HCT116 (cell line): ENCODE measurements around the gene FAM9A. TPM values are rescaled to one million over a fixed set of nuclear protein-coding genes. Genes with fewer than 3 reads are reported as not detected.

ENCODE experiments used
- ATAC-seq: fragments of 200-7000 bp; cut with Tn5 transposase; 2 replicates; pipeline ENCODE4 v1.9.1; 2020; ENCODE audit warnings: mild to moderate bottlenecking, moderate library complexity
- BruUV-seq: library from RNA; stranded (reverse); fragments of 400-500 nt; replicated peaks from 2 replicates; lab custom pipeline; 2021; lab: Mats Ljungman, UMichigan
- CTCF ChIA-PET: fragments of 300-600 bp; sonication (Branson Sonifier 250); formaldehyde crosslinking; loops from one replicate; lab custom pipeline; 2021; ENCODE audit warnings: antibody characterized with exemption; lab: Charles Lee
- POLR2A ChIA-PET: fragments of 300-600, 350-600 bp; sonication (Branson Sonifier 250); formaldehyde crosslinking; loops from one replicate; lab custom pipeline; 2021; ENCODE audit warnings: antibody characterized with exemption; lab: Charles Lee
- RAD21 ChIA-PET, 2 experiments: fragments of 300-600 bp; sonication (Branson Sonifier 250); formaldehyde crosslinking; loops; one replicate each; lab custom pipeline; 2023; ENCODE audit warnings: low total read pairs in 2 of 2; ENCODE audit not compliant: uncharacterized antibody in 2 of 2, unreplicated experiment in 2 of 2, low non-redundant PET in 1 of 2; lab: Charles Lee
- DNase-seq: peaks from one replicate; pipeline ENCODE4 v3.0.0-alpha.2; 2010; ENCODE audit warnings: low read depth, low spot score
- H2AFZ ChIP-seq: fragments of 200-600 bp; shearing (Covaris generic), sonication (generic); 2 replicates; pipeline ENCODE4 v1.6.1; 2017; ENCODE audit warnings: low read depth, mixed run types, mixed read lengths, antibody characterized with exemption, low read length; ENCODE audit not compliant: poor library complexity, severe bottlenecking
- H3K27ac ChIP-seq: 2 replicates; pipeline ENCODE4 v1.5.1; 2012; ENCODE audit warnings: low read depth, low read length
- H3K27me3 ChIP-seq: fragments of 200-600 bp; sonication (generic); 2 replicates; pipeline ENCODE4 v1.6.1; 2016; ENCODE audit warnings: mixed run types, low read length, mixed read lengths; ENCODE audit not compliant: insufficient read depth
- H3K36me3 ChIP-seq, 2 experiments: fragments of 200-500 bp in 1 of 2; fragments of 200-600 bp in 1 of 2; sonication (Bioruptor generic) in 1 of 2; sonication (generic) in 1 of 2; 2 replicates each; pipeline versions ENCODE4 v1.5.1 to v1.6.1; 2014 to 2016; ENCODE audit warnings: low read length in 2 of 2, inconsistent platforms in 1 of 2, mixed read lengths in 1 of 2, mixed run types in 1 of 2; ENCODE audit not compliant: insufficient read depth in 2 of 2, control insufficient read depth in 1 of 2
- H3K4me1 ChIP-seq, 2 experiments: fragments of 200-600 bp in 1 of 2; sonication (generic) in 1 of 2; 2 replicates each; pipeline versions ENCODE4 v1.5.1 to v1.6.1; 2012 to 2017; ENCODE audit warnings: low read length in 2 of 2, inconsistent platforms in 1 of 2, mild to moderate bottlenecking in 1 of 2, mixed read lengths in 1 of 2, mixed run types in 1 of 2, moderate library complexity in 1 of 2; ENCODE audit not compliant: insufficient read depth in 2 of 2, control insufficient read depth in 1 of 2
- H3K4me2 ChIP-seq: fragments of 200-600 bp; sonication (generic); 2 replicates; pipeline ENCODE4 v1.6.1; 2017; ENCODE audit warnings: mixed run types, low read length, mixed read lengths
- H3K4me3 ChIP-seq, 2 experiments: fragments of 200-600 bp in 1 of 2; sonication (generic) in 1 of 2; replicated peaks in 1 of 2; 2 replicates each; pipeline ENCODE4 v1.5.1; 2011 to 2016; ENCODE audit warnings: low read length in 2 of 2, control low read depth in 1 of 2, low read depth in 1 of 2, mild to moderate bottlenecking in 1 of 2, mixed read lengths in 1 of 2, mixed run types in 1 of 2
- H3K79me2 ChIP-seq: fragments of 200-600 bp; sonication (generic); 2 replicates; pipeline ENCODE4 v1.6.1; 2017; ENCODE audit warnings: mild to moderate bottlenecking, mixed run types, low read length, moderate library complexity, mixed read lengths; ENCODE audit not compliant: insufficient read depth
- H3K9ac ChIP-seq: fragments of 200-600 bp; sonication (generic); 2 replicates; pipeline ENCODE4 v1.6.1; 2016; ENCODE audit warnings: low read length, mixed read lengths
- H3K9me2 ChIP-seq: fragments of 200-600 bp; sonication (generic), shearing (Covaris generic); 2 replicates; pipeline ENCODE4 v1.6.1; 2017; ENCODE audit warnings: mixed run types, mild to moderate bottlenecking, moderate library complexity; ENCODE audit not compliant: insufficient read depth
- H3K9me3 ChIP-seq, 2 experiments: fragments of 200-500 bp in 1 of 2; fragments of 200-600 bp in 1 of 2; sonication (Bioruptor generic) in 1 of 2; sonication (generic) in 1 of 2; 2 replicates each; pipeline ENCODE4 v1.6.1; 2014 to 2017; ENCODE audit warnings: low read length in 2 of 2, mixed read lengths in 2 of 2, inconsistent platforms in 1 of 2, low read depth in 1 of 2, mild to moderate bottlenecking in 1 of 2, mixed run types in 1 of 2, moderate library complexity in 1 of 2; ENCODE audit not compliant: control insufficient read depth in 1 of 2, insufficient read depth in 1 of 2
- H4K20me1 ChIP-seq: fragments of 200-600 bp; sonication (generic), shearing (Covaris generic); 2 replicates; pipeline ENCODE4 v1.6.1; 2017; ENCODE audit warnings: mixed run types, mild to moderate bottlenecking, moderate library complexity; ENCODE audit not compliant: insufficient read depth
- ATF3 ChIP-seq: IDR thresholded peaks from 2 replicates; pipeline ENCODE4 v1.6.1; 2012
- CBX3 ChIP-seq: IDR thresholded peaks from 2 replicates; pipeline ENCODE4 v1.6.1; 2012; ENCODE audit warnings: low read depth
- EGR1 ChIP-seq: IDR thresholded peaks from 2 replicates; pipeline ENCODE4 v1.6.1; 2012; ENCODE audit warnings: low read depth
- EZH2 ChIP-seq: fragments of 200-600 bp; sonication (generic); IDR thresholded peaks from 2 replicates; pipeline ENCODE4 v1.6.1; 2017; ENCODE audit warnings: antibody characterized with exemption, mixed run types
- EZH2phosphoT487 ChIP-seq: fragments of 200-600 bp; IDR thresholded peaks from 2 replicates; pipeline ENCODE4 v1.6.1; 2018; ENCODE audit warnings: antibody characterized with exemption, borderline replicate concordance
- FOSL1 ChIP-seq: IDR thresholded peaks from 2 replicates; pipeline ENCODE4 v1.6.1; 2012; ENCODE audit warnings: low read depth
- JUND ChIP-seq: IDR thresholded peaks from 2 replicates; pipeline ENCODE4 v1.6.1; 2012
- MAX ChIP-seq: IDR thresholded peaks from 2 replicates; pipeline ENCODE4 v1.6.1; 2012
- POLR2A ChIP-seq: IDR thresholded peaks from 2 replicates; pipeline ENCODE4 v1.7.0; 2011; ENCODE audit warnings: borderline replicate concordance; ENCODE audit not compliant: insufficient read depth, insufficient read length; ENCODE audit errors: extremely low read depth
- POLR2AphosphoS5 ChIP-seq: IDR thresholded peaks from 2 replicates; pipeline ENCODE4 v1.6.1; 2011; ENCODE audit warnings: mild to moderate bottlenecking, low read depth, low read length, moderate library complexity
- RAD21 ChIP-seq: IDR thresholded peaks from 2 replicates; pipeline ENCODE4 v1.6.1; 2012; ENCODE audit warnings: low read depth, mild to moderate bottlenecking
- SIN3A ChIP-seq: IDR thresholded peaks from 2 replicates; pipeline ENCODE4 v1.6.1; 2012; ENCODE audit warnings: low read depth
- SRF ChIP-seq: IDR thresholded peaks from 2 replicates; pipeline ENCODE4 v1.6.1; 2012; ENCODE audit warnings: low read depth
- TCF7L2 ChIP-seq: IDR thresholded peaks from 2 replicates; pipeline ENCODE4 v1.7.0; 2011; ENCODE audit warnings: borderline replicate concordance, inconsistent platforms; ENCODE audit not compliant: insufficient read depth, insufficient read length; ENCODE audit errors: extremely low read depth
- YY1 ChIP-seq: IDR thresholded peaks from 2 replicates; pipeline ENCODE4 v1.6.1; 2011; ENCODE audit warnings: low read length, low read depth, moderate library complexity, mild to moderate bottlenecking; ENCODE audit not compliant: insufficient replicate concordance; ENCODE audit errors: extremely low read depth
- ZFX ChIP-seq: fragments of 450-650 bp; IDR thresholded peaks from 2 replicates; pipeline ENCODE4 v1.6.1; 2017
- ZNF274 ChIP-seq: fragments of 200-500 bp; sonication (Bioruptor generic); IDR thresholded peaks from 2 replicates; pipeline ENCODE4 v1.6.1; 2014; ENCODE audit warnings: mild to moderate bottlenecking, low read depth, low read length, inconsistent platforms
- intact Hi-C: fragments of 100-400 bp; cut with micrococcal nuclease; formaldehyde crosslinking; loops from 2 replicates; pipeline ENCODE4 v1.10.0; 2022
- total RNA-seq: library from RNA; stranded (reverse); gene quantifications from one replicate; pipeline ENCODE4 v1.2.1, GENCODE V29; 2021; ENCODE audit not compliant: unreplicated experiment
- TF ChIP-seq, protein P1 (sequence below): IDR thresholded peaks from 2 replicates; pipeline ENCODE4 v1.6.1; 2011; ENCODE audit warnings: mild to moderate bottlenecking, low read length, moderate library complexity; ENCODE audit not compliant: insufficient replicate concordance; ENCODE audit errors: extremely low read depth
- TF ChIP-seq, protein P2 (sequence below): IDR thresholded peaks from 2 replicates; pipeline ENCODE4 v1.6.1; 2012; ENCODE audit warnings: low read depth

Gene FAM9A
- total RNA-seq, 1 experiment from 2014 or later, result not detected

DNA sequence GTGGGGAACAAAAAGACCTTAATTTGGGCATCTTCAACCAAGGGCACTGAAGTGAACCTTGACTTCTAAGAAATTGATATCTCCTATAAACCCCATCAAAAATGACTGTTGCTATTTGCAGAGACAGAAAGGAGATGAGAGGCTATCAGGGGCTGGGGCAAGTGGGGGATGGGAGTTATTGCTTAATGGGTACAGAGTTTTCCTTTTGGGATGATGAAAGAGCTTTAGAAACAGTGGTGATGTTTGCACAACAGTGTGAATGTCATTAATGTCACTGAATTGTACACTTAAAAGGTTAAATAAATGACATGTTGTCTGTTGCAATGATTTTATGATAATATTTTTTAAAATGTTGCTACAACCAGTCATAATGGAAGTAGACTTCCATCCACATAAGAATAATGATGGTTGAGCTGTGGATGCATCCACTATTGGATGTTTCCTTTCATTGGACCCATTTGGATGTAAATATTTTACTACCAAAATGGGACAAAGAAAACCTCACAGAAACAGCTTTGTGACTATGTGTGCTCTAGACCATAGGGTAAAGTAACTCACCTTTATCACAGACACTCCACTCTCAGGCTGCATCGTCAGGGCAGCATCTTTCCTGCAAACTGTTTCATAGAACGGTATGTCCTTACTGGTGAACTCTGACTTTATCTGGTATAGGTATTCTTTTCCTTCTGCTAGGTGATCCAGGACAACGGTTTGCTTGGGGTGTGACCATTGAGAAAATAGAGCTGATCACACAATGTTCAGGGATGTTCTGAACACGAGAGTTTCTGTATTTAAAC, 31.6 kb upstream of the FAM9A start:
- Histone ChIP-seq H3K9ac (no peak overlapping the region), H3K9me2 (no peaks in the 10 kb centered on the region), H3K27ac (no peak overlapping the region), H3K4me1 (no peaks in the 10 kb centered on the region), H2AFZ (no peak overlapping the region), H3K79me2 (no peaks in the 10 kb centered on the region), H3K4me3 (no peak overlapping the region), H3K9me3 (no peaks in the 10 kb centered on the region), H3K27me3 (no peaks in the 10 kb centered on the region), H3K4me2 (no peak overlapping the region), H3K36me3 (no peaks in the 10 kb centered on the region), H4K20me1 (no peaks in the 10 kb centered on the region)
- BruUV-seq, result no TSS peak
- DNase-seq (no peak), ATAC-seq (no peak)
- TF ChIP-seq FOSL1, result no peak
- TF ChIP-seq EZH2phosphoT487, result no peak
- no peak for TF ChIP-seq SIN3A
- TF ChIP-seq ZNF274, result no peak
- TF ChIP-seq, protein P1, sequence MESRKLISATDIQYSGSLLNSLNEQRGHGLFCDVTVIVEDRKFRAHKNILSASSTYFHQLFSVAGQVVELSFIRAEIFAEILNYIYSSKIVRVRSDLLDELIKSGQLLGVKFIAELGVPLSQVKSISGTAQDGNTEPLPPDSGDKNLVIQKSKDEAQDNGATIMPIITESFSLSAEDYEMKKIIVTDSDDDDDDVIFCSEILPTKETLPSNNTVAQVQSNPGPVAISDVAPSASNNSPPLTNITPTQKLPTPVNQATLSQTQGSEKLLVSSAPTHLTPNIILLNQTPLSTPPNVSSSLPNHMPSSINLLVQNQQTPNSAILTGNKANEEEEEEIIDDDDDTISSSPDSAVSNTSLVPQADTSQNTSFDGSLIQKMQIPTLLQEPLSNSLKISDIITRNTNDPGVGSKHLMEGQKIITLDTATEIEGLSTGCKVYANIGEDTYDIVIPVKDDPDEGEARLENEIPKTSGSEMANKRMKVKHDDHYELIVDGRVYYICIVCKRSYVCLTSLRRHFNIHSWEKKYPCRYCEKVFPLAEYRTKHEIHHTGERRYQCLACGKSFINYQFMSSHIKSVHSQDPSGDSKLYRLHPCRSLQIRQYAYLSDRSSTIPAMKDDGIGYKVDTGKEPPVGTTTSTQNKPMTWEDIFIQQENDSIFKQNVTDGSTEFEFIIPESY, result no peak
- TF ChIP-seq TCF7L2, result no peak
- no peak for TF ChIP-seq RAD21
- TF ChIP-seq YY1, result no peak
- TF ChIP-seq MAX, result no peak
- no peak for TF ChIP-seq EGR1
- TF ChIP-seq SRF, result no peak
- TF ChIP-seq JUND, result no peak
- no peak for TF ChIP-seq ATF3
- no peak for TF ChIP-seq POLR2A
- TF ChIP-seq ZFX, result no peak
- TF ChIP-seq, protein P2, sequence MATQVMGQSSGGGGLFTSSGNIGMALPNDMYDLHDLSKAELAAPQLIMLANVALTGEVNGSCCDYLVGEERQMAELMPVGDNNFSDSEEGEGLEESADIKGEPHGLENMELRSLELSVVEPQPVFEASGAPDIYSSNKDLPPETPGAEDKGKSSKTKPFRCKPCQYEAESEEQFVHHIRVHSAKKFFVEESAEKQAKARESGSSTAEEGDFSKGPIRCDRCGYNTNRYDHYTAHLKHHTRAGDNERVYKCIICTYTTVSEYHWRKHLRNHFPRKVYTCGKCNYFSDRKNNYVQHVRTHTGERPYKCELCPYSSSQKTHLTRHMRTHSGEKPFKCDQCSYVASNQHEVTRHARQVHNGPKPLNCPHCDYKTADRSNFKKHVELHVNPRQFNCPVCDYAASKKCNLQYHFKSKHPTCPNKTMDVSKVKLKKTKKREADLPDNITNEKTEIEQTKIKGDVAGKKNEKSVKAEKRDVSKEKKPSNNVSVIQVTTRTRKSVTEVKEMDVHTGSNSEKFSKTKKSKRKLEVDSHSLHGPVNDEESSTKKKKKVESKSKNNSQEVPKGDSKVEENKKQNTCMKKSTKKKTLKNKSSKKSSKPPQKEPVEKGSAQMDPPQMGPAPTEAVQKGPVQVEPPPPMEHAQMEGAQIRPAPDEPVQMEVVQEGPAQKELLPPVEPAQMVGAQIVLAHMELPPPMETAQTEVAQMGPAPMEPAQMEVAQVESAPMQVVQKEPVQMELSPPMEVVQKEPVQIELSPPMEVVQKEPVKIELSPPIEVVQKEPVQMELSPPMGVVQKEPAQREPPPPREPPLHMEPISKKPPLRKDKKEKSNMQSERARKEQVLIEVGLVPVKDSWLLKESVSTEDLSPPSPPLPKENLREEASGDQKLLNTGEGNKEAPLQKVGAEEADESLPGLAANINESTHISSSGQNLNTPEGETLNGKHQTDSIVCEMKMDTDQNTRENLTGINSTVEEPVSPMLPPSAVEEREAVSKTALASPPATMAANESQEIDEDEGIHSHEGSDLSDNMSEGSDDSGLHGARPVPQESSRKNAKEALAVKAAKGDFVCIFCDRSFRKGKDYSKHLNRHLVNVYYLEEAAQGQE, result no peak
- no peak for TF ChIP-seq EZH2
- no peak for TF ChIP-seq CBX3
- no peak for TF ChIP-seq POLR2AphosphoS5
- intact Hi-C loops, result no loop called here
- ChIA-PET POLR2A (no interaction called here), RAD21 (no interaction called here), CTCF (no interaction called here)
